NB4 (cell line): ENCODE measurements around the gene MEF2A.

Source experiments
- CTCF ChIP-seq: IDR thresholded peaks from one replicate; pipeline ENCODE4 v1.5.1; 2012; ENCODE audit warnings: low read depth, low read length
- MYC ChIP-seq: IDR thresholded peaks from 2 replicates; pipeline ENCODE4 v1.6.1; 2011; ENCODE audit warnings: low read depth, low read length
- POLR2A ChIP-seq: IDR thresholded peaks from 2 replicates; pipeline ENCODE4 v1.6.1; 2011; ENCODE audit warnings: mild to moderate bottlenecking; ENCODE audit not compliant: insufficient read length; ENCODE audit errors: extremely low read depth

DNA sequence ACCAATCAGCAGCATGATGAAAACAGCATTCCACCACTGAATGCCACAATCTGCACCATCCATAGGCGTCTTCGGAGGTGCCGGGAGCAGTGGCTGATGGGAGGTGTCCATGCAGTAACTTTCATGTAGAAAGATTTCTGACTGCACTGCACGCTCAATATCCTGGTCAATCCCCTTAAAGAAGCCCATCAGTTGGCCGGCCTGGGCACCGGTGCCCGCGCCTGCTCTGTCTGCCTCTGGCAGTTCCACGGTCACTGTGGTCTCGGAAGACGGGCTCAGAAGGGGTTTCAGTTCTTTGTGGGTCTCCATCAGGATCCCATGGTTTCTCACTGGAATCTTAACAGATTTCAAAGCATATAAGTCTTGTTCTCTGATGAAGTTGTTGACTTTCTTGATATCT is 163.5 kb downstream of the MEF2A start:
- TF ChIP-seq CTCF (no peak), MYC (no peak), POLR2A (no peak)
